Uterus (tissue), 4 donors: ENCODE results near the gene FGFR3. TPM values are rescaled to one million over a fixed set of nuclear protein-coding genes. Genes with fewer than 3 reads are reported as not detected.

Experiments used
- DNase-seq, 2 donors: peaks; one replicate each; pipeline ENCODE4 v3.0.0-alpha.2; 2019 to 2020
- H3K27ac ChIP-seq, 2 donors: fragments of 200-600 bp; sonication (generic); 1 replicate in 1 of 2; 2 replicates in 1 of 2; pipeline ENCODE4 v1.5.1; 2016 to 2018
- H3K27me3 ChIP-seq, 2 donors: fragments of 200-600 bp; sonication (generic); one replicate each; pipeline ENCODE4 v1.5.1; 2018 to 2019; ENCODE audit warnings: control low read depth in 1 of 2
- H3K36me3 ChIP-seq, 2 donors: fragments of 200-600 bp; sonication (generic); one replicate each; pipeline ENCODE4 v1.5.1; 2019; ENCODE audit warnings: control low read depth in 1 of 2
- H3K4me1 ChIP-seq, 2 donors: fragments of 200-600 bp; sonication (generic); one replicate each; pipeline ENCODE4 v1.5.1; 2018 to 2019; ENCODE audit warnings: control low read depth in 1 of 2
- H3K4me3 ChIP-seq, 2 donors: fragments of 200-600 bp; sonication (generic); 1 replicate in 1 of 2; 2 replicates in 1 of 2; pipeline ENCODE4 v1.5.1; 2018 to 2019; ENCODE audit warnings: mild to moderate bottlenecking in 1 of 2
- H3K9me3 ChIP-seq, 2 donors: fragments of 200-600 bp; sonication (generic); one replicate each; pipeline ENCODE4 v1.5.1; 2019; ENCODE audit warnings: control low read depth in 1 of 2
- CTCF ChIP-seq, 4 experiments: fragments of 200-600 bp in 2 of 4; fragments of 450-650 bp in 2 of 4; sonication (generic) in 2 of 4; IDR thresholded peaks; one replicate each; pipeline ENCODE4 v1.5.1; 2016 to 2019; ENCODE audit warnings: antibody characterized with exemption in 4 of 4, mild to moderate bottlenecking in 2 of 4, moderate library complexity in 1 of 4
- POLR2A ChIP-seq, 2 donors: fragments of 450-650 bp; IDR thresholded peaks; one replicate each; pipeline ENCODE4 v1.6.1; 2016; ENCODE audit warnings: antibody characterized with exemption in 2 of 2, mild to moderate bottlenecking in 1 of 2, moderate library complexity in 1 of 2
- intact Hi-C: fragments of 100-400 bp; cut with DNase I; formaldehyde crosslinking; loops from one replicate; pipeline ENCODE4 v1.15.1; 2023; ENCODE audit warnings: low total_unique reads
- total RNA-seq, 4 donors: library from RNA; depleted of rRNA in 3 of 4; stranded (reverse); fragments of >200 nt in 3 of 4; gene quantifications; one replicate each; pipeline versions ENCODE4 v1.1.0 to v1.2.4, GENCODE V29; 2014 to 2023
- donor health status: DM: yes; HTN: yes; CAD: no.

Gene FGFR3
- 1 to 10 TPM in 3 of 4 donors, under 1 TPM in 1; 0.29 to 6.4 (median 4.3) TPM for total RNA-seq

DNA sequence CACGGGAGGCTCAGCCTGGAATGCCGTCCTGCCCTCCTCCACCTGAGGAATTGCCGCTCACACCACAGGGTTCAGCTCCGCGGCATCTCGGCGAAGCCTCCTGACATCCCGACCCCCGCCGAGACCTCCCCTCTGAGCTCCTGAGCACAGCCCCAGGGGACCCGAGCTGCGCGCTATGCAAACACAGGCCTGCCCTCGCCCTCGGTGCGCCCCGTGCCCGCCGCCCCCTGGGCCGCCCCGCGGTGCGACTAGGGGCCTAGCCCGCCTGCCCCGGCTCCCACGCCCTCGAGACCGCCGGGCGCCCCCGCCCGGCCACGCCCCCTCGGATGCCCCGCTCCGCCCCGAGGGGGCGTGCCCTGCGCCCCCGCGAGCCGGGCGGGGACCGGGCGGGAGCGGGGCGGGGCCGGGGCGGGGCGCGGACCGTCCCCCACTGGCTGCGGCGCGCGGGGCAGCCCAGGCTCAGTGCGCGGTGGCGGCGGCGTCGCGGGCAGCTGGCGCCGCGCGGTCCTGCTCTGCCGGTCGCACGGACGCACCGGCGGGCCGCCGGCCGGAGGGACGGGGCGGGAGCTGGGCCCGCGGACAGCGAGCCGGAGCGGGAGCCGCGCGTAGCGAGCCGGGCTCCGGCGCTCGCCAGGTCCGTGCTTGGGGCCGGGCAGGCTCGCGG, at the start of gene FGFR3:
Gene FGFR3, plus strand, starts transcription at position 462 of the 664 bp plus-strand sequence. CDS start 642 bp downstream, outside the sequence.
- Histone ChIP-seq H3K9me3 (no peaks in the 10 kb centered on the region), H3K27ac (no peak within 1 kb of the TSS), H3K4me3 (peak within 1 kb of the TSS; percentile 19 to 36), H3K4me1 (peaks cover 0 to 17% of the 10 kb centered on the region in 2 donors), H3K27me3 (peaks cover 15 to 16% of the 10 kb centered on the region in 2 donors), H3K36me3 (no peaks in the 10 kb centered on the region)
- intact Hi-C loops: no loop called here
- peak; percentile 32 to 43 for TF ChIP-seq POLR2A (IDR thresholded peaks at IDR 0.05)
- no peak for TF ChIP-seq CTCF (IDR thresholded peaks at IDR 0.05)
- no peak for DNase-seq

DNA sequence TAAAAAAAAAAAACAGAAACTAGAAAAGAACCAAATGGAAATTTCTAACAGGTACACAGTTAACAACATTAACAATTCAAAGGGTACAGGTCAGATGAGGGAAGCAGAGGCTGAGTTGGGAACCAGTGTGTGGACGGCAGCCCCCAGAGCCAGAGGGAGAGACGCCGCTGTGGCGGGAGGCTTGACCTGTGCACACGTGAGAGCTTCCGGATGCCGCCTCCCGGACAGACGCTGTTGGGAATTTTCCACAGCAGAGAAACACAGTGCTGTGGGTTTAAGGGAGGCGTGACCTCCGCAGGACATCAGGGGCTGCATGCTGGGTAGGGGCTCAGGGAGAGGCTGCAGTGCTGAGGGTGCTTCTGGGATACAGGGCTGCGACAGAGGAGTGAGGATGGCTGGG, 49.5 kb upstream of the FGFR3 start:
- no peaks in the 10 kb centered on the region for H3K4me1 ChIP-seq
- intact Hi-C loops: no loop called here
- no peak for DNase-seq
- no peak for TF ChIP-seq POLR2A (IDR thresholded peaks at IDR 0.05)
- H3K27me3 ChIP-seq: no peaks in the 10 kb centered on the region
- H3K4me3 ChIP-seq: no peak overlapping the region
- H3K36me3 ChIP-seq: no peaks in the 10 kb centered on the region
- H3K9me3 ChIP-seq: no peaks in the 10 kb centered on the region
- no peak overlapping the region for H3K27ac ChIP-seq

DNA sequence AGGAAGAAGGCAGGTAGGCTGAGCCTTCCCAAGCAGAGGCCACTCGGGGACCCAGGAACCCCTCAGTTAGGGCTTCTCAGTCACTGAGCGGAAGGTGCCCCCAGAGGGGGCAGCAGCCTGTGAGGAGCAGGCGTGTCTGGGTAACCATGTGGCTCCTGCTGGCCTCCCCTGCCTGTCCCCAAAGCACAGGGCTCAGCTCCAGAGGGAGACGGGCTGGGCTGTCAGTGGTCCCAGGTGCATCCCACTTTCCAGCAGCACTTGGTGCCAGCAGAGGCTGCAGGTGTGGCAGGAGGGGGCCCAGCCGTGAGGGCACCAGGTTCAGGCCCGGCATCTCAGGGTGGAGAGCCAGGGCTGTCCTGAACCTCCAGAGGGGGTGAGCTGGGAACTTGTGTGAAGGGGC, 49.1 kb upstream of the FGFR3 start:
- Histone ChIP-seq H3K4me3 (no peak overlapping the region), H3K9me3 (no peaks in the 10 kb centered on the region), H3K27me3 (no peaks in the 10 kb centered on the region), H3K36me3 (no peaks in the 10 kb centered on the region), H3K4me1 (no peaks in the 10 kb centered on the region), H3K27ac (no peak overlapping the region)
- DNase-seq: no peak
- intact Hi-C loops: no loop called here
- TF ChIP-seq POLR2A (IDR thresholded peaks at IDR 0.05) (no peak), CTCF (IDR thresholded peaks at IDR 0.05) (no peak)

GRCh38 chr4:1744552-1744951, 48.5 kb upstream of the FGFR3 start:
- intact Hi-C loops: no loop called here
- Histone ChIP-seq H3K27ac (no peak overlapping the region), H3K9me3 (no peaks in the 10 kb centered on the region), H3K4me1 (no peaks in the 10 kb centered on the region), H3K4me3 (no peak overlapping the region), H3K27me3 (no peaks in the 10 kb centered on the region), H3K36me3 (no peaks in the 10 kb centered on the region)
- TF ChIP-seq POLR2A (IDR thresholded peaks at IDR 0.05) (no peak), CTCF (IDR thresholded peaks at IDR 0.05) (no peak)
- DNase-seq: no peak

DNA sequence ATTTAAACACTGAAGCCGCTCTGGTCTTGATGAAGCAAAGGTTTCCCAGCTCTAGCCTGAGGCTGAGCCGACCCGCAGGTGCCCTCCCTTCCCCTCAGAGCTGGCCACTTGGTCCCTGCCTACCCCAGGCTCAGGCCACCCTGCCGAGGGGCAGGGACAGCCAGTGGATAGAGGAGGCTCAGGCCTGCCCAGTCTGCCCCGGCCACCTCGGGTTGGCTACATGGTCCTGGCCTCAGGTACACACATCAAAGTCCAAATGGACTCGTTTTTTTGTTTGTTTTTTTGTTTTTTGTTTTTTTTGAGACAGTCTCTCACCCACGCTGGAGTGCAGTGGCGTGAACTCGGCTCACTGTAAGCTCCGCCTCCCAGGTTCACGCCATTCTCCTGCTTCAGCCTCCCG, 47.9 kb upstream of the FGFR3 start:
- no peaks in the 10 kb centered on the region for H3K4me1 ChIP-seq
- no peak overlapping the region for H3K27ac ChIP-seq
- no peaks in the 10 kb centered on the region for H3K9me3 ChIP-seq
- H3K4me3 ChIP-seq: no peak overlapping the region
- TF ChIP-seq CTCF (IDR thresholded peaks at IDR 0.05) (no peak), POLR2A (IDR thresholded peaks at IDR 0.05) (no peak)
- DNase-seq: no peak
- H3K27me3 ChIP-seq: no peaks in the 10 kb centered on the region
- intact Hi-C loops: loop anchor here (5.0 kb wide), 1 partner anchor 152 kb away; no protein-coding TSS in a partner anchor
- H3K36me3 ChIP-seq: no peaks in the 10 kb centered on the region
